ENCODE measurements around the gene TM9SF4. TPM values are rescaled to one million over a fixed set of nuclear protein-coding genes. Genes with fewer than 3 reads are reported as not detected.

The TM9SF4 gene
- polyA plus RNA-seq, 1 experiment: 101 TPM

DNA sequence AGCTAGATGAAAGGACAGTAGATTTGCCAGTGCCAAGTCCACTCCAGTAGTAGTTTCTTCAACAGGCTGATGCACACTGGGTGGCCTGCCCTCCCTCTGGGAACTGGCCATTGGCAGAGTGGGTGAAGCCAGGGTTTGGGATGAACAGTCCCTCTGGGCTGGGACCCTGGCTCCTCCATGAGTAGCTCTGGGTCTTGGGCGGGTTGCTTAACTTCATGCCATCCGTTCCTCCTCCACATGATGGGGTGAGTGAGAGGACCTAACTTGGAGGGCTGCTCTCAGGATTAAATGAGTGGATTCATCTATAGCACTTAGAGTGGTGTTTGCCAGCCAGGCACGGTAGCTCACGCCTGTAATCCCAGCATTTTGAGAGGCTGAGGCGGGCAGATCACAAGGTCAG is 50.8 kb downstream of the TM9SF4 start:
- CTCF ChIA-PET: no interaction called here
- H3K36me3 ChIP-seq (ENCODE audit: control insufficient read depth, insufficient read depth, low read length): peaks cover 47% of the 10 kb centered on the region
- DNase-seq (ENCODE audit: low read depth): no peak
- no peak overlapping the region for H3K4me3 ChIP-seq (ENCODE audit: low read depth, low read length)
- no peak for TF ChIP-seq CTCF (IDR thresholded peaks at IDR 0.05; ENCODE audit: insufficient read depth, low read depth, low read length)
- POLR2A ChIA-PET: no interaction called here
- H3K27me3 ChIP-seq (ENCODE audit: control insufficient read depth, insufficient read depth, low read length): no peaks in the 10 kb centered on the region

GRCh38 chr20:32162351-32162750 is 52.8 kb downstream of the TM9SF4 start:
- no peak overlapping the region for H3K4me3 ChIP-seq (ENCODE audit: low read depth, low read length)
- no peaks in the 10 kb centered on the region for H3K27me3 ChIP-seq (ENCODE audit: control insufficient read depth, insufficient read depth, low read length)
- ChIA-PET POLR2A (no interaction called here), CTCF (no interaction called here)
- TF ChIP-seq CTCF (IDR thresholded peaks at IDR 0.05; ENCODE audit: insufficient read depth, low read depth, low read length): no peak
- DNase-seq (ENCODE audit: low read depth): no peak
- H3K36me3 ChIP-seq (ENCODE audit: control insufficient read depth, insufficient read depth, low read length): peaks cover 53% of the 10 kb centered on the region

- Histone ChIP-seq H3K36me3 (ENCODE audit: control insufficient read depth, insufficient read depth, low read length) (peaks cover 45% of the 10 kb centered on the region), H3K4me3 (ENCODE audit: low read depth, low read length) (no peak overlapping the region), H3K27me3 (ENCODE audit: control insufficient read depth, insufficient read depth, low read length) (no peaks in the 10 kb centered on the region)
- POLR2A ChIA-PET: no interaction called here
- no peak for DNase-seq (ENCODE audit: low read depth)
- CTCF ChIA-PET: interaction anchor here (0.6 kb wide), 1 partner anchor 1228 kb away, joined by 3 read pairs; no protein-coding TSS in a partner anchor
- no peak for TF ChIP-seq CTCF (IDR thresholded peaks at IDR 0.05; ENCODE audit: insufficient read depth, low read depth, low read length)
Measured at GRCh38 chr20:32163951-32164350, 54.4 kb downstream of the TM9SF4 start.

DNA sequence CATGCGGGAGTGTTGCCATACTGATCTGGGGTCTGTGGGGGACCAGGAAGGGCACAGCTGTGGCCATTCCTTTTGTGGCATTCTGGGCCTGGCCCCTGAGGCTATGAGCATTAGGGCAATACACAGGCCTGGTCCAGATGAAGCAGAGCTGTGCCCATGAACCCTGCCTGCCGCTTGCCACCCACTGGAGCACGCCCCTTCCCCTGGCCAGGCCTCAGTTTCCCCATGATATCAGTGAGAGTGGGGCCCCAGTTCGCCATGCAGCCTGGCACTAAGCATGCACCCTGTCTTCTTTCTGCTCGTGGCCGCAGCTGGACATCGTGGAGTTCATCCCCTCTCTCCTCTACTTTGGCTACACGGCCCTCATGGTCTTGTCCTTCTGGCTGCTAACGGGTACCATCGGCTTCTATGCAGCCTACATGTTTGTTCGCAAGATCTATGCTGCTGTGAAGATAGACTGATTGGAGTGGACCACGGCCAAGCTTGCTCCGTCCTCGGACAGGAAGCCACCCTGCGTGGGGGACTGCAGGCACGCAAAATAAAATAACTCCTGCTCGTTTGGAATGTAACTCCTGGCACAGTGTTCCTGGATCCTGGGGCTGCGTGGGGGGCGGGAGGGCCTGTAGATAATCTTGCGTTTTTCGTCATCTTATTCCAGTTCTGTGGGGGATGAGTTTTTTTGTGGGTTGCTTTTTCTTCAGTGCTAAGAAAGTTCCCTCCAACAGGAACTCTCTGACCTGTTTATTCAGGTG is 55.6 kb downstream of the TM9SF4 start:
- Histone ChIP-seq H3K27me3 (ENCODE audit: control insufficient read depth, insufficient read depth, low read length) (no peaks in the 10 kb centered on the region), H3K4me3 (ENCODE audit: low read depth, low read length) (no peak overlapping the region), H3K36me3 (ENCODE audit: control insufficient read depth, insufficient read depth, low read length) (peaks cover 34% of the 10 kb centered on the region)
- POLR2A ChIA-PET: no interaction called here
- no peak for TF ChIP-seq CTCF (IDR thresholded peaks at IDR 0.05; ENCODE audit: insufficient read depth, low read depth, low read length)
- no peak for DNase-seq (ENCODE audit: low read depth)
- CTCF ChIA-PET: no interaction called here

GRCh38 chr20:32165836-32166545 is 56.5 kb downstream of the TM9SF4 start:
- POLR2A ChIA-PET: no interaction called here
- Histone ChIP-seq H3K4me3 (ENCODE audit: low read depth, low read length) (no peak overlapping the region), H3K36me3 (ENCODE audit: control insufficient read depth, insufficient read depth, low read length) (peaks cover 30% of the 10 kb centered on the region), H3K27me3 (ENCODE audit: control insufficient read depth, insufficient read depth, low read length) (no peaks in the 10 kb centered on the region)
- CTCF ChIA-PET: no interaction called here
- TF ChIP-seq CTCF (IDR thresholded peaks at IDR 0.05; ENCODE audit: insufficient read depth, low read depth, low read length): no peak
- no peak for DNase-seq (ENCODE audit: low read depth)

Data from BJ (cell line).